Measurements from ENCODE around the gene LIF. TPM values are rescaled to one million over a fixed set of nuclear protein-coding genes. Genes with fewer than 3 reads are reported as not detected.
"Not testable (repeated sequence)": the region's sequence is repeated elsewhere in the genome, so short reads cannot be mapped to it uniquely, and the experiment has no call there.

LIF gene
- total RNA-seq, 1 experiment from 2014 or later: 73.5 TPM

DNA sequence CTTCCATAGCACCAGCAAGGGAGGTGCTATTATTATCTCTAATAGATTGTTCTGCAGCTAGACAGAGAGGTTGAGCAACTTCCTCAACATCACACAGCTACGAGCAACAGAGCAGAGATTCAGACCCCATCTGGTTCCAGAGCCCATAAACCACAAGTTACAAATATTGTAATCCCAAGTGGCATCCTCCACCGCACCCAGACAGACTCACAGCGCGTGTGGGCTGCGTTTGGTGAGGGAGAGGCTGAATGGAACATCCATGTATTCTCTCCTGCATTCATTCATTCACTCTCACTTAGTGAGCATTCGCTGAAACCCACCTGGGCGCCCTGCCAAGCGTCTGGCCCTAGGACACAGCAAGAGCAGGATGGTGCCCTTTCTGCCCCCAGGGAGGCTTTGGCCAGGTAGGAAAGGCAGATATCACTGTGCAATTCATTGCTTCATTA lies 33.5 kb downstream of the LIF start:
- DNase-seq (ENCODE audit: extremely low read depth, low read depth): no peak

DNA sequence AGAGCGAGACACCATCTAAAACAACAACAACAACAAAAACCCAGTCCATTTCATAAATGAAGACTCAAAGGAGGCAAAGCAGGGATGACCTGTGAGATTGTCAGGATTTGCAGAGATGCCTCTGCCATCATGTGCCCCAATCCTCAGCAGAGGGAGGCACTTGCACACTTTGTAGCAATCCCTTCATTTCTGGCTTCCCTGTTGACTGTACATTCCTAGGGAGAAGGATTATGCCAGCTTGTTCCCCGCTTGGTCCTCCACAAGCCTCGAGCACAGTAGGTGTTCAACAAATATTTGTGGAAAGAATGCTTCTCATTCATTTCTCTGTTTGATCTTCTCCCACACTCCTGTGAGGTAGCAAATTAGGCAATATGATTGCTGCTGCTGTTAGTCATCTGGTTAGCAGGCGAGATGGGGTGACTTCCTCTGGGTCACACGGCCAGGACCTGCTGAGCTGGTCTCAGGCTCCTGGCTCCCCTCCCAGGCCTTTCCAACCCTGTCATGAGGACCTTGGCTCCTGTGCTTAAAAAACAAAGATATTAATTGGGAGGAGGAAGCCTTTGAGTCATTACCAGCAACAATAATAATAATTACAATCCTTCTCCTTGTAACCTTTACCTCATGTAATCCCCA lies 34.1 kb downstream of the LIF start:
- DNase-seq (ENCODE audit: extremely low read depth, low read depth): peak; percentile 90

DNA sequence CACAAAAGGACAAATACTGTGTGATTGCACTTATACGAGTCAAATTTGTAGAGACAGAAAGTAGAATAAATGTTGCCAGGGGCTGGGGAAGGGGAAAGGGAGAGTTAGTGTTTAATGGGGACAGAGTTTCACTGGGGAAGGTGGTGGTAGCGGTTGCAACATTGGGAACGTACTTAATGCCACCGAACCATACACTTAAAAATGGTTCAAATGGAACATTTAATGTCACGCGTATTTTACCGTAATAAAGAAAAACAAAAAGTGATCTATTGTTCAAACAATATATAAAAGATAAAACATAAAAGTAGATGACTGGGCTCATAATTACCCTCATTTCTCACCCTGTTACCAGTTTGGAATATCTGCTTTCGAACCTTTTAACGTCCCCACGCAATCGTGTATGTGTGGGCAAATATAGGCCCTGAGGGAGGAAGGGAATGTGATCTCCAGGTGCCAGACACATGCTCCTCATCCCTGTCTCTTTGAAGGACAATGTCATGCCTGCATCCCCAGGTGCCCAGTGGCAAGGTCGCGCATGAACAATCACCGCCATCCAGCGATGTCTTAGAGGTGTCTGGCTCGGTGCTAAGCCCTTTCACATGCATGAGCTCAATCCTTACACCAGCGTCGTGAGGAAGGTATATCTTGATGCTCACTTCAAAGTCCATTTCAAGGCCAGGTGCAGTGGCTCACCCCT lies 35.3 kb downstream of the LIF start:
- DNase-seq (ENCODE audit: extremely low read depth, low read depth): no peak

DNA sequence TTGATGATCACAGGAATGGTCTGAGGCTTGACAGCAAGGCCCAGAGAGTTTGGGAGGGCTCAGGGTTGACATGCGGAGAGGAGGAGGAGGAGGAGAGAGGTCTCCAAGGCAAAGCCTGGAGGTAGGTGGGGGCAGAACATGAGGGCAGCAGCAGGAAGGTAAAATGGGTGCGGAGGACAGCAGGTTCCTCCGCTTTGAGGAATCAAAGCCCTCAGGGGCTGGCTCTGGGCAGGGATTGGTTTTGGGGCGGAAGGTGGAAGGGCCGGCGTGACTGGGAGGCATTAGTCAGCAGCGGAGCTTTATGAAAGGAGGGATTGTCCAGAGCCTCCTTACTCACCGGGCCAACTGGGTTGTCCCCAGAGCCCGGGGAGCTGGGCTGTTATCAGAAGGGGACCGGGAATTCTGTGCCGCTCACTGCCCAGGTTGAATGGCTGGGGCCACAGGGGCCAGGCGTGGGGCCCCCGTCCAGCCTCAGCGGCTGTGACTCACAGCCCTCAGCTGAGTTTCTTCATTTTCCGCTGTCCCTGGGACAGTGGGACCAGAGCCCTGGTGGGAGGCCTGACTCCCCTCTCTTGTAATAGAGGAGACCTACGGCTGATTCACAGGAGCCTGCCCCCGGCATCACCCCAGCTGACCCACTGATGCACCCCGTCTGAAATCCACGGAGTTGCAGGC lies 36.2 kb downstream of the LIF start:
- DNase-seq (ENCODE audit: extremely low read depth, low read depth): peak; percentile 88

DNA sequence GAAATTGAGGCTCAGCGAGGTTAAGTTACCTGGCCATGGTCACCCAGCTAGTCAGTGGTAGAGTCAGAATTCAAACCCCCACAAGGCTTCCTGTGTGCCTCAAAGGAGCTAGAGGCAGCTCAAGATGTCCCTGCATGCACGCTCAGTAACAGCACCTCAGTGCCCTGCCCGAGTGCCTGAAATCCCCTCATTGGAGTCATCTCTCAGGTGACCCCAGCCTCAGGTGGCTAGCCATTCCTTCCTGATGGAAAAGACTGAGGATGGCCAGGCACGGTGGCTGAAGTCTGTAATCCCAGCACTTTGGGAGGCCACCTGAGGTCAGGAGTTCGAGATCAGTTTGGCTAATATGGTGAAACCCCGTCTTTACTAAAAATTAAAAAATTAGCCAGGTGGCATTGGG lies 36.9 kb downstream of the LIF start:
- no peak for DNase-seq (ENCODE audit: extremely low read depth, low read depth)

DNA sequence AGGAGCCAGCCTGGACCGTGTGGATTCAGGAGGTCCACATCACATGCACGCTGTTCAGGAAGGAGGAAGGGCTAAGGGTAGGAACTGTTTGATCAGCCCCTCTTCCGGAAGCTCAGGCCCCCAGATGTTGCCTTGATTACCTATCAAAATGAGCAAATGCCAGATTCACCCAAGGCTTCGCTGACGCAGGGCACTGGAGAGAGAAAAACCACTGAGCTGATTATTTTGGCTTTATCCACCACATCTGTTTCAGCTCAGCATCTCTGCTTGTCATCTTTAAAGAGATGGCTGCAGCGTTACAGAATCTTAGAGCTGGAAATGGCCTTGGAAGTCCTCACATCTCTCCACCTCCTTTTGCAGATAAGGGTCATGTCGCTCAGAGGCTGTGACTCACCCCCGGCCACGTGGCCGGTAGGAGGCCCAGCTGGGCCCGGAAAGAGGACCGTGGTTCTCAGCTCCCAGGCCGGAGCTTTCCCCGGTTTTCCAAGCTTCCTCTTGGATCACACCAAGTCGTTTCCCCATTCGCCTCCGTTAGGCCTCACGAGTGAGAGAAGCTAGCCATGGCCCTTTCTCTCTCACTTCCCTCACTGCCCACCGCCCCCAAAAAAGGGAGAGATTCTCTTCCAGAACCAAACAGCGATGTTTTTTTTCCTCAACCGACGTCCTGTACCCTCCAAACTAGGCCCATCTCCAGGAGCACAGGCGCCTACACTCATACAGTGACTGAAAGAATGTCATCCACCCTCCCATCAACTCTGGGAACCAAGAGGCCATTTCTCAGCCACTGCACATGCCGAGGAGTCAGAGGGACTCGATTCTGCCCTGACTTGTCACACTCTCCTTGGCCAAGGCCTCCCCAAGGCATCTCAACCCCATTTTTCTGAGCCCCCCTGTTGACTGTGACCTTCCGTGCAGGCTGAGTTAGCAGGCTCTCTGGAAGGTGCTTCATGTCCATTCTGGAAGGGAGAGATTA lies 37.6 kb downstream of the LIF start:
- DNase-seq (ENCODE audit: extremely low read depth, low read depth): no peak

DNA sequence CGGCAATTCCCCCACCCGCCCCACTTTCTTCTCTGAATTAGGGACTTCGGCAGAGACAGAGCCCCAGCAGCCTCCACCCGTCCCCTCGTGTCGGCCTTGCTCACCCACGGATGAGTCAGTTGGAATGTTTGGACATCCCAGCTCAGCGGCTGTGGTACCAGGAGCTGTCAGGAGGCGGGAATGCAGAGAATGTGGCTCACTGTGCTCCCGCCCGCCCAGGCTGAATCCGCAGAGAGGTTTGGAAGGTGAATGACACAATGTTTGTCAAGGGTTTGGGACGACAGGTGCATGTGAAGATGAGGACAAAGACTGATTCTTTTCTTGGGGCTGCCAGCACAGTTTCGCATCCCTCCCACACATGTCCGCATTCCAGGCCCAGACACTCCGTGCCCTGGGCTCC lies 39.6 kb downstream of the LIF start:
- DNase-seq (ENCODE audit: extremely low read depth, low read depth): peak; percentile 88

DNA sequence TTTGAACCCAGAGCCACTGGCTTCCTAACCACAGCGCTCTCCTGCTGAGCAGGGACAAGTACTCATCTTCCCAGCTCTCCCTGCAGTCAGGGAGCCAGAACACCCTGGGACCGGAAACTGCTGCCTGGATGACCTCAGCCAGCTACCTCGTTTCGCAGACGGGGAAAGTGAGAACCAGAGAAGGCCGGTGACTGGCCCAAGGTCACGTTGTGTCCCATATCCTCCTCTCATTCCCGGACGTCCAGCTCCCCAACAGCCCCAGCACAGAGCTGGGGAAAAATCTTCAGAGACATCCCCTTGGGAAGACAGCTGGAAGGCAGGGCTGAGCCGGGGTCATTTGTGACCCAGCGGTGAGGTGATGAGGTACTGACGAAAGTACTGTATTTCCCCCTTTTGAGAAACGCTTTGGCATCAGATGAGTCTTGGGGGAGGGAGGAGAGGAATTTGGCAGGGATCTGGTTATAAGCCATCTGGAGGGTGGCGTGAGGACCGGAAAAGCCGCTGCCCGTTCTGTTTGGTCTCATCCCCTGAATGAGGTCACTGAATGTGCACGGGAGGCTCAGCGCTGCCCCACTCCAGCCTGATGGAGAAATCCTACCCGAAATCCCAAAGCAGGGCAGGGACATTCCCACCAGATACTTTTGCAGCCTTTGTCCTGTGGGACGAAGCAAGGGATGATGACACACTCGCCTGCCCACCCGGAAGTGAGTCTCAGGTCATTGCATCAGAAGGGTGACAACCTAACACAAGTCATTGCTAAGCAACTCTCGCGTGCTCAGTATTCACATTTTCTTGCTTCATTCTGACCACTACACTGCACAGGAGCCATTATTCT lies 41.1 kb downstream of the LIF start:
- DNase-seq (ENCODE audit: extremely low read depth, low read depth): peak; percentile 97

DNA sequence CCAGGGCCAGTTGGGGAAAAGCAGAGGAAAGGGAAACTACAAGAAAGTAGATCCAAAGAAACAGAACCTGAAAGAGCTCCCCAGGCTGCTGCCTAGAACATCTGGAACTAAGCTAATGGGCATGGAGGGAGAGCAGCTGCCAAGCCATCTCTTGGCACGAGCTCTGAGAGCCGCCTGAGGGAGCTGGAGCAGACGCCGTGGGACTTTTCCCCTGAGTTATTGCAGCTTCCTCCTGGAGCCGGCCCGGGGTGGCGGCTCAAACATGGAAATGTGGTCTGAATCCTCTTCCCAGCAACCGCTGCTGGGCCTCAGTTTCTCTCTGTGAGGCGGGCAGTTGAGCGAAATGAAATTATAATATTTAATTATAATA lies 41.8 kb downstream of the LIF start:
- DNase-seq (ENCODE audit: extremely low read depth, low read depth): no peak

DNA sequence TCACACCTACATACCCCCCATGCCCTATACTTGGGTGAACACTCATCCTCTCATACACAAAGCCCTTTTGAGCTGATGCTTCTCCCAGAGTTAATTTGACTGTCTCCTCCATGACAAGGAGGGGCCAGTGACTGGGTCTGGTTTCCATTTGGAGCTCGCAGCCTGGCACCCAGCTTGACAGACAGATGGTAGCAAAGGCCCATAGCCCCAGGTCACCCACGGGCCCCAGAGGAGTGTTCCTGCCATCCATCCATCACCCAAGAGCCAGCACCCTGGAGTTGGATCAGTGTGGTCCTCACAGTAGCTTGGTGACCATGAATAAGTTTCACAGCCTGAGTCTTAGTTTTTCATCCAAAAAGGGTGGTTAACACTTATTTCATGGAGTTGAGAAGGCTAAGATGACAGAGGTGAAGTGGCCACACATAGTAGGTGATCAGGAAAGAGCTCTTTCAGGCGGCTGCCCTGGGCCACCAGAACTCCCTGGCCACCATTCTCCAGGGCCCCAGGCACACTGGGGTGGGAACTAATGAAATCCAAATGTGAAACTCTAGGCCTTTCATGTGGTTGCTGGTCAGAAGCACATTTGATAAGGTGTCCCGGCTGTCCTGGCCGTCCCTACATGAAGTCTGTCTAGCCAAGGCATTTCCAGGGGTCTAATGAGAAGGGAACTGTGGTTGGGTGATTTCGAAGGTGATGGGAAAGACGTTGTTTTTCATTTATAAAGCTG lies 42.4 kb downstream of the LIF start:
- no peak for DNase-seq (ENCODE audit: extremely low read depth, low read depth)

DNA sequence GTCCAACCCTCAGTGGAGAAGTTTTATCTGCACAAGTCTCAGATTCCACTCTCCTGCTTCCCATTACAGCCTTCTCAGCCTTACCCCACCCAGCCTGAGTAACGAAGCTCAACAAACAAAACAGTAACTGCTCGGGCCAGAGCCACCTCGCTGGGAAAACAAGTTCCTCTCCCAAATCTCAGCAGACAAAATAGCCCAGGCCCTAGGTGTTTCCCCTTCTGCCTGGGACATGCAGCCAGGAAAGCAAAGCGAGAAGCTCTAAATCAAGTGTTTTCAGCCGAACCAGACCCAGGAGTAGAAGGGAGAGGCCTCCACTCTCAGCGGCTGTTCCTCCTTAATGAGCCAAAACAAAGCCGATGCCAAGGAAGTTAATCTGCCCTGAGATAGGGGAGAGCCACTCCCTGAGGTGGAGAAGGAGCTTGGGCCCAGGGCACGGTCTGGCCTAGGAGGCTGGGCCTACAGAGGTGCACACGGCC lies 44.0 kb downstream of the LIF start:
- no peak for DNase-seq (ENCODE audit: extremely low read depth, low read depth)

DNA sequence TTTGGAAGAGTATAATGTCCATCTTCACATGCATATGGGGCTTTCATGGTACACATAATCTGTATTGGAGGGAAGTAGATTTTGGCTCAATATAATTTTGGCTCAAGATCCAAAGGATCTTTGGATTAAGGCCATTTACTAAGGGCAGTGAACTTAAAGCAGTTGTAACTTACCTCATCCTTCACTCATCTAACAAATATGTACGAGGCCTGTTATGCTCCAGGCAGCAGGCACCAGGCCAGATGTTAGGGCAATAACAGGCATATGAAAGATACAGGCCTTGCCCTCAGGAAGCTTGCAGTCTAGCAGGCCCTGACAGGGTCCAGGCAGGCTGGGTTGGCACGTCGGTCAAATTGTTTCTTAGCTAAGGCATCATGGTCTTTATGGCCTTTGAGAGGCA lies 44.6 kb downstream of the LIF start:
- no peak for DNase-seq (ENCODE audit: extremely low read depth, low read depth)

DNA sequence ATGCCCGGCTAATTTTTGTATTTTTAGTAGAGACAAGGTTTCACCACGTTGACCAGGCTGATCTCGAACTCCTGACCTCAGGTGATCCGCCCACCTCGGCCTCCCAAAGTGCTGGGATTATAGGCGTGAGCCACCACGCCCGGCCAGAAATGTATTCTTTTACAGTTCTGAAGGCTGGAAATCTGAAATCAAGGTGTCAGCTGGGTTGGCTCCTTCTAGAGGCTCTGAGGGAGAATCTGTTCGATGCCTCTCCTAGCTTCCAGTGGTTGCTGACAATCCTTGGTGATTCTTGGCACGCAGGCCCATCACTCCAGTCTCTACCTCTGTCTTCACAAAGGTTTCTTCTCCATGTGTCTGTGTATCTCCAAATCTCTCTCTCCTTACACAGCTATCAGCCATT lies 45.7 kb downstream of the LIF start:
- not testable (repeated sequence) for DNase-seq (ENCODE audit: extremely low read depth, low read depth)

DNA sequence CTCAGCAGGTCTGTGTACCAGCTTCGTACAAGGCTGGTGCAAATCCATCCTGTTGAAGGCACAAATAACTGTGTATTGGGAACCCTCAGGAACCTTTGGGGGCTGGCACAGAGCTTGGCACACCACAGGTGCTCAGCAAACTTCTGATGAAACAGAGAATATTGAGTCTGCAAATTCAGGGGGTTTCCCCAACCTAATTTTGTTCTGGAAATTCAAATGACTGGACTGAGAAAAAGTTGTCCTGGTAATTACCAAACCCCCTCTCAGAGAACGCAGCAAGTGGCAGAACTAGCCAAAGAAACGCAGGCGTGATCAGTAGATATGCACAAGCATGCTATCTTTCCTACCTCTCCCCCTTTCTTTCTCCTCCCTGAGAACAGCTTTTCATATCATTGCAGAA lies 47.6 kb downstream of the LIF start:
- no peak for DNase-seq (ENCODE audit: extremely low read depth, low read depth)

DNA sequence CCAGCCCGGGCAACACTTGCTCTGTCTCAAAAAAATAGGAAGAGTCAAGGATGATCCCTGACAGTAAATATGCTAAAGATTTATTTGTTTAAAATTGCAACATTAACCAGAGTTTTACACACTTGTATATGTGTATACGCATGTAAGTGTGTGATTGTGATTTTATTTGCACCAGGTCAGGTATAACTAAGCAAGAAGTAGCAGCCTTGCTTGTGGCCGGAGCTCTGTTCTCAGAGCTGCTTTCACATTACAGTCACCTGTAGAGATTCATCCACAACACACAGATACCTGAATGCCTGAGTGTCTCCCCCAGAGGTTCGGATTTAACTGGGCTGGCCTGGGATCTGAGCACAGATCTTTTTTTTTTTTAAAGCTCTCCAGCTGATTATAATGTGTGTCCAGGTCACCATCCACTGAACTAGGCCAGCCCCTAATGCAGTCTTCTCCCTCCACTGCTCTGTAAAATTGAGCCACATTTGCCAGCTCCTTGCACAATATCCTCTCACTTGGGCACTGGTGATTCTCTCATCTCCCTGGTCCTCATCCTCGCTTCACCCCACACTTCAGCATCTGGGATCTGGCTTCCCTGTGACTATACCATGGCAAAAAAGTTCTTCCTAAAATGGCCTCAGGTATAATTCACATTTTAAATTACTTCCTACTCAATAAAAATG lies 48.3 kb downstream of the LIF start:
- DNase-seq (ENCODE audit: extremely low read depth, low read depth): no peak

DNA sequence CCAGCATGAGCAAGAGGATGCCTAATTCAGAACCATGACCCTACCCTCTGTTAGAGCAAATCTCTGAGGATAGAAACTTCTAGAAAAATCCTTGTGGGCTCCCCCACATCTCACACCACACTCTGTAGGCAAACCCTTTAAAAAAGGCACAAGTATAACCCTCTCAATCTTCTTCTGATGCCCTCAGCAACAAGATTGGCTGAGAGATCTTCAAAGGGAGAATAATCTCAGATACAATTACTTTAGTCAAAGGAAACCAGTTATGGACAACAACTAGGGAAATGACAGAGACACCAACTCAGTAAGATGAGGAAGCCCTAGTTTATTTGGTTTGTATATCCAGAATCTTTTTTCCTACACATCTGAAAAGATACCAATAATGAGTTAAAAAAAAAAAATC lies 49.2 kb downstream of the LIF start:
- DNase-seq (ENCODE audit: extremely low read depth, low read depth): no peak

DNA sequence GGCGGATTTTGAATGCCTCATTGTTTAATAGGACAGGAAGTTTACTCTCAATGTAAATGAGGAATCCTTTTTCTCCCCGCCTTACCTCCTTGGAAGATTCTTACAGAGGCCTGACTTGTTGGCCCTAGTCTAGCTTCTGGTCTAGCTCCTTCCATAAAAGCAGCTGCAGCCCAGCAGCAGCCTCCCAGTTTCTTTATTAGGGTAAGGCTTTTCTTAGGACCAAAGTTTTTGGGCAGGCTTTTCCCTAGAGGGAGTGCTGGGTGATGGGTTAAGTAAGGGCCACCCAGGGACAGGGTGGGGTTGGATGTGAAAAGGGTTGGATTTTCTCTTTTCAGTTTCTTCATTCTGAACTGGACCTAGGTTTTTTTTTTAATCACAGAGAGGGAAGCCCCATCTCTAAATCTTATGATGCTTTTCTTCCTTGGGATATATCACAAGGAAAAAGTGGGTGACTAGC lies 49.7 kb downstream of the LIF start:
- no peak for DNase-seq (ENCODE audit: extremely low read depth, low read depth)

DNA sequence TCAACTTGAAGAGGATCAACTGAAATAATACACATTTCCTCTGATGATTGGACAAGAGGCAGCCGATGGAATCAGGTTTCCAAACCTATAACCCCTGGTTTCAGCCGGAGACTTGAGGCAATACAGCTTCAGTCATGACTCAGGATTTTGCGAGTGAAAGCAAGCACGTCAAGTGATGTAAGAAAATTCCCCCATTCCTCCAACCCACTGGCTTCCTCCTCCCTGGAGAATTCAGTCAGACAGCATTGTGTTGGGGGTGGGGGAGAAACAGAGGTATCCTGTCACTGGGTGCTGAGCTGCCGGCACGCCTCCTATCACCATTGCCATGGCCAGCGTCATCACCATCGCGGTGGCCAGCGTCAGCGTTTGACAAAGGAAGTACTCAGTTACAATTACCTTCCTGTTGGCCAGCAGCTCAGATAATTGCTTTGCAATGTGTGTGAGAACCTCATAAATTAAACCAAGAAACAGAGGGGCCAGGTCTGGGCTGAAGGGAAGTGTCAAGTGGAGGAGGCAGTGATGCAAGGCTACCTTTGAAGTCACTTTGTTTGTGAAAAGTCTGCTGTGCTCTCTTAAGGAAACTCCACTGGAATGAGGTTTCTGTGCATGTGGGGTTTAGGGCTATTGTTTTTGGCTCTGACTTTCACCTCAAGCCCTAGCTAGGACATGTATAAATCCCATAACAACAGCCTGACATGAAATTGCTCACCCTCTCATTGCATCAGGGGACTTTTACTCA lies 50.2 kb downstream of the LIF start:
- peak; percentile 99 for DNase-seq (ENCODE audit: extremely low read depth, low read depth)
